Measurements from ENCODE around the gene CEBPB. TPM values are rescaled to one million over a fixed set of nuclear protein-coding genes. Genes with fewer than 3 reads are reported as not detected.

The CEBPB gene
- total RNA-seq, 1 donor, result 38.1 TPM

DNA sequence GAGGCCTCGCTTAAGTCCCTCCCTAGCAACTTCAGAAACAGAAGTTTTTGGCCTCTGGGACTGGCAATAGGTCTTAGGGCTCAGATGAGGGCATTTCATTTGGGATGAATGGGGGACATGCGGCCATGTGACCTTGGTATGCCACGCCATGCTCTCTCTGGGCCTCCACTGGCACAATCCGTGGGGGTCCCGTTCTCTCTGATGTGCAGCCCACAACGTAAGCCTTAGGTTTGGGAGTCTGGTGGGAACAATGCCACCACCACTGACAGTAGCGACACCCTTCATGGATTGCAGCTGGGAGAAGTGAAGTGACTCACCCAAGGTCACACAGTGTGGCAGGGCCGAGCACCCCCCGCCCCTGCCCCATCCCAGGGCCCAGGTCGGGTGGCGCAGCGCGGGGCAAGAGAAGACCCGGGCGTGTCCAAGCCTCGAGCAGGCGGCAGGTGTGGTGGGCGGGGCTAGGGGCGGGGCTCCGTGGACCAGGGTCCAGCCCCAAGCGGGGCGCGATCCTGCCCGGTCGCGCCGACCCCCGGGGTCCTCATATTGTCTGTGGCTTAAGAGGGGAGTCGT, 864 bp upstream of the CEBPB start:
- H3K4me3 ChIP-seq (ENCODE audit: low read depth, low read length), result no peak overlapping the region
- no peak for DNase-seq (ENCODE audit: low read depth)
- TF ChIP-seq, protein P1, sequence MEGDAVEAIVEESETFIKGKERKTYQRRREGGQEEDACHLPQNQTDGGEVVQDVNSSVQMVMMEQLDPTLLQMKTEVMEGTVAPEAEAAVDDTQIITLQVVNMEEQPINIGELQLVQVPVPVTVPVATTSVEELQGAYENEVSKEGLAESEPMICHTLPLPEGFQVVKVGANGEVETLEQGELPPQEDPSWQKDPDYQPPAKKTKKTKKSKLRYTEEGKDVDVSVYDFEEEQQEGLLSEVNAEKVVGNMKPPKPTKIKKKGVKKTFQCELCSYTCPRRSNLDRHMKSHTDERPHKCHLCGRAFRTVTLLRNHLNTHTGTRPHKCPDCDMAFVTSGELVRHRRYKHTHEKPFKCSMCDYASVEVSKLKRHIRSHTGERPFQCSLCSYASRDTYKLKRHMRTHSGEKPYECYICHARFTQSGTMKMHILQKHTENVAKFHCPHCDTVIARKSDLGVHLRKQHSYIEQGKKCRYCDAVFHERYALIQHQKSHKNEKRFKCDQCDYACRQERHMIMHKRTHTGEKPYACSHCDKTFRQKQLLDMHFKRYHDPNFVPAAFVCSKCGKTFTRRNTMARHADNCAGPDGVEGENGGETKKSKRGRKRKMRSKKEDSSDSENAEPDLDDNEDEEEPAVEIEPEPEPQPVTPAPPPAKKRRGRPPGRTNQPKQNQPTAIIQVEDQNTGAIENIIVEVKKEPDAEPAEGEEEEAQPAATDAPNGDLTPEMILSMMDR (IDR thresholded peaks at IDR 0.05; ENCODE audit: insufficient read depth, low read length), result no peak

DNA sequence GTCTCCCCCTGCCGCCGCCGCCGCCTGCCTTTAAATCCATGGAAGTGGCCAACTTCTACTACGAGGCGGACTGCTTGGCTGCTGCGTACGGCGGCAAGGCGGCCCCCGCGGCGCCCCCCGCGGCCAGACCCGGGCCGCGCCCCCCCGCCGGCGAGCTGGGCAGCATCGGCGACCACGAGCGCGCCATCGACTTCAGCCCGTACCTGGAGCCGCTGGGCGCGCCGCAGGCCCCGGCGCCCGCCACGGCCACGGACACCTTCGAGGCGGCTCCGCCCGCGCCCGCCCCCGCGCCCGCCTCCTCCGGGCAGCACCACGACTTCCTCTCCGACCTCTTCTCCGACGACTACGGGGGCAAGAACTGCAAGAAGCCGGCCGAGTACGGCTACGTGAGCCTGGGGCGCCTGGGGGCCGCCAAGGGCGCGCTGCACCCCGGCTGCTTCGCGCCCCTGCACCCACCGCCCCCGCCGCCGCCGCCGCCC, 474 bp downstream of the CEBPB start:
- DNase-seq (ENCODE audit: low read depth), result peak; percentile 52
- TF ChIP-seq, protein P1 (IDR thresholded peaks at IDR 0.05; ENCODE audit: insufficient read depth, low read length), result no peak
- peak overlapping the region; percentile 100 for H3K4me3 ChIP-seq (ENCODE audit: low read depth, low read length)

DNA sequence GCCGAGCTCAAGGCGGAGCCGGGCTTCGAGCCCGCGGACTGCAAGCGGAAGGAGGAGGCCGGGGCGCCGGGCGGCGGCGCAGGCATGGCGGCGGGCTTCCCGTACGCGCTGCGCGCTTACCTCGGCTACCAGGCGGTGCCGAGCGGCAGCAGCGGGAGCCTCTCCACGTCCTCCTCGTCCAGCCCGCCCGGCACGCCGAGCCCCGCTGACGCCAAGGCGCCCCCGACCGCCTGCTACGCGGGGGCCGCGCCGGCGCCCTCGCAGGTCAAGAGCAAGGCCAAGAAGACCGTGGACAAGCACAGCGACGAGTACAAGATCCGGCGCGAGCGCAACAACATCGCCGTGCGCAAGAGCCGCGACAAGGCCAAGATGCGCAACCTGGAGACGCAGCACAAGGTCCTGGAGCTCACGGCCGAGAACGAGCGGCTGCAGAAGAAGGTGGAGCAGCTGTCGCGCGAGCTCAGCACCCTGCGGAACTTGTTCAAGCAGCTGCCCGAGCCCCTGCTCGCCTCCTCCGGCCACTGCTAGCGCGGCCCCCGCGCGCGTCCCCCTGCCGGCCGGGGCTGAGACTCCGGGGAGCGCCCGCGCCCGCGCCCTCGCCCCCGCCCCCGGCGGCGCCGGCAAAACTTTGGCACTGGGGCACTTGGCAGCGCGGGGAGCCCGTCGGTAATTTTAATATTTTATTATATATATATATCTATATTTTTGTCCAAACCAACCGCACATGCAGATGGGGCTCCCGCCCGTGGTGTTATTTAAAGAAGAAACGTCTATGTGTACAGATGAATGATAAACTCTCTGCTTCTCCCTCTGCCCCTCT, 1.1 kb downstream of the CEBPB start:
- DNase-seq (ENCODE audit: low read depth), result peak; percentile 44
- TF ChIP-seq, protein P1 (IDR thresholded peaks at IDR 0.05; ENCODE audit: insufficient read depth, low read length), result peak; percentile 17
- H3K4me3 ChIP-seq (ENCODE audit: low read depth, low read length), result peak overlapping the region; percentile 100

DNA sequence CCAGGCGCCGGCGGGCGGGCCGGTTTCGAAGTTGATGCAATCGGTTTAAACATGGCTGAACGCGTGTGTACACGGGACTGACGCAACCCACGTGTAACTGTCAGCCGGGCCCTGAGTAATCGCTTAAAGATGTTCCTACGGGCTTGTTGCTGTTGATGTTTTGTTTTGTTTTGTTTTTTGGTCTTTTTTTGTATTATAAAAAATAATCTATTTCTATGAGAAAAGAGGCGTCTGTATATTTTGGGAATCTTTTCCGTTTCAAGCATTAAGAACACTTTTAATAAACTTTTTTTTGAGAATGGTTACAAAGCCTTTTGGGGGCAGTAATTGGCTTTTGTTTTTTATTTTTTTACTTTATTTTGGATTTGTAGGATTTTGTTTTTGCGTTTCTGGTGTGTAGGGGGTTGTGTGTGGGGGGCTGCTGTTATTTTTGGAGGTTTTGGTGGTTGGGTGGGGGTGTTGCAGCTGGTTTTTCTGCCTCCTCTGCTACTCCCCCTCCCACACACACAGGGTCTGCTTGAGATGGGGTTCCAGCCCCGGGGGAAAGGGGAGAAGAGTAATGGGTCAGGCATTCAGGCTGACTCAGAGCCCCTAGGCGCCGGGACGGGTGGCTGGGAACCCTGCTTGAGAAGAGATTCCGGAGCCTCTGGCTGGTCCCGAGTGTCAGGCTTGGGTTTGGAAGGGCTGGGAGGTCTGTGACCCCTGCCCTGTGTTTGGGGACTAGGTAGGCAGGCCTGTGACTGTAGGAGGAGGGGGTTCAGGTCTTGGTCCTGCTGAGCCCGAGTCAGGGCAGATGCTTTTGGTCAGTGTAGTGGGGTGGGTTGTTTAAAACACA, 2.0 kb downstream of the CEBPB start:
- DNase-seq (ENCODE audit: low read depth), result peak; percentile 95
- H3K4me3 ChIP-seq (ENCODE audit: low read depth, low read length), result peak overlapping the region; percentile 100
- TF ChIP-seq, protein P1 (IDR thresholded peaks at IDR 0.05; ENCODE audit: insufficient read depth, low read length), result no peak

DNA sequence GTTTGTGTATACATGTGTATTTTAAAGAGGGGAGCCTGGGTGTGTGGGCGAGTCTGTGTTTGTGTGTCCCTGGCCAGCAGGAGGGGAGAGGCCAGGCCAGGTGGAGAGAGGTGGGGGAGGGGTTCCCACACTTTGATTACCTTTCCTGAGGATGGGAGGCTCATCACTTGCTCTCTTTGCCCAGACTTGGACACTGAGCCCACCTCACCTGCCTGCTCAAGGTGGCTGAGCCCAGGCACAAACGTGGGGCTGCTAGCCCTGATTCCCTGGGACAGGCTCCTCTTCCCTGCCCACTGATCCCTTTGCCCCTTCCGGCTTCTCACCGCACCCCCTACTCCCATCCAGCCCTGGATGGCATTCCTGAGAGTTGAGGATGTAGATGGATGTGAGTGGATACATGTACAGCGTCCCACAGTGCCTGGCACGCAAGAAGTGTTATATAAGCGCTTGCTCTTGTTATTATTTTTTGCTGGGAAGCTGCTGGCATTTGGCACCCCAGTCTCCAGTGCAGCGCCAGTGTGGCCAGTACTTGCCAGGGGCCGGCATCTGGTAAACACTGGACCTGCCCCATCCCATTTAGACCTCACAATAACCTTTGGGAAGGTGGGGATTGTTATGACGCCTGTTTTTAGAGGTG, 2.7 kb downstream of the CEBPB start:
- TF ChIP-seq, protein P1 (IDR thresholded peaks at IDR 0.05; ENCODE audit: insufficient read depth, low read length), result peak; percentile 7
- DNase-seq (ENCODE audit: low read depth), result peak; percentile 67

DNA sequence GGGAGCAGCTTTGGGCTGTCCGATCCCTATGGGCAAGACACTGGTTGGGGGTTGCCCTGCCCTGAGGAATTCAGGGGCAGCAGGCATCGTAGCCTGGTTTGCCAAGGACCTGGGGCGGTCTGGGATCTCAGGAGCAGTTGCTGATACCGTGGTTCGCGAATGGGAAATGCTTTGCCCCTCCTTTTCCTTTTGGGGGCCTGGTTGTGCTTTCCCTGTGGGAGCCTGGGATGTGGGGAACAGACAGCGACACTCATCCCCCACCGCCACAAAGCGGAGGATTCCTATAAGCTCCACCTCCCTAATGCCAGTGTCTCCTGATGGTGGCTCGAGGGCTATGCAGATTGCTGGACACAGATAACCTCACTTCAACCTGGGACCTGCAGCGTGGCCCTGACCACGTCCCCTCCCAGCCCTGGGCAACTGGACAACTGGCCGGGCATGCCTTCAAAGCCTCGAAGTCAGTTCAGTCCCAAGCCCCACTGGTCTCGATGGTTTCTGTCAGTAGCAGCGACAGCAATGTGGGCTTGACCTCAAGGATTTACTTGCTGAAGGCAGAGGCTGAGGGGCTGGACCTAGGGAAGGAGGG, 3.3 kb downstream of the CEBPB start:
- H3K4me3 ChIP-seq (ENCODE audit: low read depth, low read length), result peak overlapping the region; percentile 100
- TF ChIP-seq, protein P1 (IDR thresholded peaks at IDR 0.05; ENCODE audit: insufficient read depth, low read length), result no peak
- peak; percentile 49 for DNase-seq (ENCODE audit: low read depth)

More for the DNA sequence above, 2.7 kb downstream of the CEBPB start:
- peak overlapping the region; percentile 100 for H3K4me3 ChIP-seq (ENCODE audit: low read depth, low read length)
